ENCODE data around the gene JKAMP.

The JKAMP gene

GRCh38 chr14:59454139-59454538 lies 30.2 kb upstream of the JKAMP start:
- Histone ChIP-seq H3K27me3 (ENCODE audit: low read depth, low read length) (no peaks in the 10 kb centered on the region), H3K9me3 (ENCODE audit: insufficient read depth, low read length) (no peaks in the 10 kb centered on the region), H3K4me2 (ENCODE audit: low read length) (no peak overlapping the region), H3K9ac (ENCODE audit: low read length) (no peak overlapping the region), H2AFZ (ENCODE audit: low read depth, low read length) (no peak overlapping the region), H3K4me3 (ENCODE audit: low read length) (no peak overlapping the region), H3K4me1 (ENCODE audit: low read length) (no peaks in the 10 kb centered on the region), H3K27ac (ENCODE audit: low read length) (no peak overlapping the region), H3K79me2 (ENCODE audit: low read length) (no peaks in the 10 kb centered on the region), H3K36me3 (replicated peaks; ENCODE audit: low read depth, low read length) (peaks cover 22% of the 10 kb centered on the region), H4K20me1 (ENCODE audit: insufficient read depth, low read length) (no peaks in the 10 kb centered on the region)
- no peak for TF ChIP-seq EZH2phosphoT487 (IDR thresholded peaks at IDR 0.05; ENCODE audit: low read depth)
- TF ChIP-seq, protein P1, sequence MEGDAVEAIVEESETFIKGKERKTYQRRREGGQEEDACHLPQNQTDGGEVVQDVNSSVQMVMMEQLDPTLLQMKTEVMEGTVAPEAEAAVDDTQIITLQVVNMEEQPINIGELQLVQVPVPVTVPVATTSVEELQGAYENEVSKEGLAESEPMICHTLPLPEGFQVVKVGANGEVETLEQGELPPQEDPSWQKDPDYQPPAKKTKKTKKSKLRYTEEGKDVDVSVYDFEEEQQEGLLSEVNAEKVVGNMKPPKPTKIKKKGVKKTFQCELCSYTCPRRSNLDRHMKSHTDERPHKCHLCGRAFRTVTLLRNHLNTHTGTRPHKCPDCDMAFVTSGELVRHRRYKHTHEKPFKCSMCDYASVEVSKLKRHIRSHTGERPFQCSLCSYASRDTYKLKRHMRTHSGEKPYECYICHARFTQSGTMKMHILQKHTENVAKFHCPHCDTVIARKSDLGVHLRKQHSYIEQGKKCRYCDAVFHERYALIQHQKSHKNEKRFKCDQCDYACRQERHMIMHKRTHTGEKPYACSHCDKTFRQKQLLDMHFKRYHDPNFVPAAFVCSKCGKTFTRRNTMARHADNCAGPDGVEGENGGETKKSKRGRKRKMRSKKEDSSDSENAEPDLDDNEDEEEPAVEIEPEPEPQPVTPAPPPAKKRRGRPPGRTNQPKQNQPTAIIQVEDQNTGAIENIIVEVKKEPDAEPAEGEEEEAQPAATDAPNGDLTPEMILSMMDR (IDR thresholded peaks at IDR 0.05; ENCODE audit: low read depth, low read length) = no peak

GRCh38 chr14:59455411-59455810 lies 28.9 kb upstream of the JKAMP start:
- Histone ChIP-seq H3K4me2 (ENCODE audit: low read length) (no peak overlapping the region), H3K9me3 (ENCODE audit: insufficient read depth, low read length) (no peaks in the 10 kb centered on the region), H3K4me1 (ENCODE audit: low read length) (no peaks in the 10 kb centered on the region), H3K27ac (ENCODE audit: low read length) (no peak overlapping the region), H3K4me3 (ENCODE audit: low read length) (no peak overlapping the region), H2AFZ (ENCODE audit: low read depth, low read length) (no peak overlapping the region), H3K36me3 (replicated peaks; ENCODE audit: low read depth, low read length) (peaks cover 25% of the 10 kb centered on the region), H3K9ac (ENCODE audit: low read length) (no peak overlapping the region), H3K79me2 (ENCODE audit: low read length) (no peaks in the 10 kb centered on the region), H4K20me1 (ENCODE audit: insufficient read depth, low read length) (no peaks in the 10 kb centered on the region), H3K27me3 (ENCODE audit: low read depth, low read length) (no peaks in the 10 kb centered on the region)
- TF ChIP-seq, protein P1 (IDR thresholded peaks at IDR 0.05; ENCODE audit: low read depth, low read length) = no peak
- TF ChIP-seq EZH2phosphoT487 (IDR thresholded peaks at IDR 0.05; ENCODE audit: low read depth) = no peak

DNA sequence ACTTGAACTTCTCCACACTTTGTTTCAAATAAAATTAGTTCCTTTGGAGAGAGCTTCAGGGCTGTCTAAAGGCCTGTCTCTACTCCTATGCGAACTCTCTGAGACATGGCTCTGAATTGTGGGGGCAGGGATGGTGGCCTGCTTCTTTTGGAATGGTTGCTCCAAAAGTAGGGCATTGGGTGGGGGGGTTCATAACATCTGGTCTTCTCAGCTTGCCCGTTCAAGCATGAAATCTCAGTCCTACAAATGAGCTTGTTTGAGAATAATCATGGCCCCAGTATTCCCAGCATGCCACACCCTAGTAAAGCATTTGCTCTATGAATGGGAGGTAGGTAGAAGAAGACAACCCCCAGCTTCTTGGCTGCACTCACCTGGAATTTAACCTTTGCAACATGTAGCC lies 25.8 kb upstream of the JKAMP start:
- Histone ChIP-seq H3K36me3 (replicated peaks; ENCODE audit: low read depth, low read length) (peaks cover 30% of the 10 kb centered on the region), H3K4me2 (ENCODE audit: low read length) (no peak overlapping the region), H4K20me1 (ENCODE audit: insufficient read depth, low read length) (no peaks in the 10 kb centered on the region), H3K9me3 (ENCODE audit: insufficient read depth, low read length) (no peaks in the 10 kb centered on the region), H3K9ac (ENCODE audit: low read length) (no peak overlapping the region), H3K27me3 (ENCODE audit: low read depth, low read length) (no peaks in the 10 kb centered on the region), H3K79me2 (ENCODE audit: low read length) (no peaks in the 10 kb centered on the region), H3K4me3 (ENCODE audit: low read length) (no peak overlapping the region), H3K27ac (ENCODE audit: low read length) (no peak overlapping the region), H2AFZ (ENCODE audit: low read depth, low read length) (no peak overlapping the region), H3K4me1 (ENCODE audit: low read length) (no peaks in the 10 kb centered on the region)
- TF ChIP-seq EZH2phosphoT487 (IDR thresholded peaks at IDR 0.05; ENCODE audit: low read depth) = no peak
- TF ChIP-seq, protein P1 (IDR thresholded peaks at IDR 0.05; ENCODE audit: low read depth, low read length) = no peak

GRCh38 chr14:59460378-59460777 lies 23.9 kb upstream of the JKAMP start:
- no peak overlapping the region for H2AFZ ChIP-seq (ENCODE audit: low read depth, low read length)
- H3K4me1 ChIP-seq (ENCODE audit: low read length) = no peaks in the 10 kb centered on the region
- H3K9me3 ChIP-seq (ENCODE audit: insufficient read depth, low read length) = no peaks in the 10 kb centered on the region
- H3K36me3 ChIP-seq (replicated peaks; ENCODE audit: low read depth, low read length) = peaks cover 40% of the 10 kb centered on the region
- H3K4me2 ChIP-seq (ENCODE audit: low read length) = no peak overlapping the region
- H3K79me2 ChIP-seq (ENCODE audit: low read length) = no peaks in the 10 kb centered on the region
- TF ChIP-seq EZH2phosphoT487 (IDR thresholded peaks at IDR 0.05; ENCODE audit: low read depth) = no peak
- TF ChIP-seq, protein P1 (IDR thresholded peaks at IDR 0.05; ENCODE audit: low read depth, low read length) = no peak
- no peak overlapping the region for H3K9ac ChIP-seq (ENCODE audit: low read length)
- H3K27ac ChIP-seq (ENCODE audit: low read length) = no peak overlapping the region
- H3K4me3 ChIP-seq (ENCODE audit: low read length) = no peak overlapping the region
- no peaks in the 10 kb centered on the region for H3K27me3 ChIP-seq (ENCODE audit: low read depth, low read length)
- no peaks in the 10 kb centered on the region for H4K20me1 ChIP-seq (ENCODE audit: insufficient read depth, low read length)
